ENCODE data around the gene USP24. TPM values are rescaled to one million over a fixed set of nuclear protein-coding genes. Genes with fewer than 3 reads are reported as not detected.
"Not testable (repeated sequence)": the region's sequence is repeated elsewhere in the genome, so short reads cannot be mapped to it uniquely, and the experiment has no call there.

Gene USP24
- total RNA-seq, 1 donor: 44.0 TPM

DNA sequence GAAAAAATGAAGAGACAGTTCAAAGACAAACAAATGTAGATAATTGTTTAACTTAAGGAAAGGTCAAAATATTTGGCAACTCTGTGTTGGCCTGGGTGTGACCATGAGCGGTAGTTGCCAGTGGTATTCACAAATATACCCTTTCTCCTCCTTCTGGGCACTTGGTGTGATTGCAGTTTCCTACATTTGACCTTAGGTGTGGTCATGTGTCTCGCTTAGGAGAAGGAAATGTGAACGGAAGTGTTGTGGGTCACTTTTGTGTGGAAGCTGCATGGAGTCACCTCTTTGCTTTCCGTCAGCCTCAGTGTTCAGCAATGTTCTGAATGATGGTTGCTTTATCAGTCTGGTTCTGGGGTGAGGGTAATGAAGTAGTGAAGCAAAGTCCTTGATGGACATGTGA lies 179.3 kb downstream of the USP24 start:
- no peak overlapping the region for H3K4me3 ChIP-seq (ENCODE audit: low read depth, low read length)
- peak; percentile 16 for TF ChIP-seq CTCF (IDR thresholded peaks at IDR 0.05; ENCODE audit: insufficient read depth, low read depth, low read length)
- no peak for DNase-seq (ENCODE audit: low read depth)

DNA sequence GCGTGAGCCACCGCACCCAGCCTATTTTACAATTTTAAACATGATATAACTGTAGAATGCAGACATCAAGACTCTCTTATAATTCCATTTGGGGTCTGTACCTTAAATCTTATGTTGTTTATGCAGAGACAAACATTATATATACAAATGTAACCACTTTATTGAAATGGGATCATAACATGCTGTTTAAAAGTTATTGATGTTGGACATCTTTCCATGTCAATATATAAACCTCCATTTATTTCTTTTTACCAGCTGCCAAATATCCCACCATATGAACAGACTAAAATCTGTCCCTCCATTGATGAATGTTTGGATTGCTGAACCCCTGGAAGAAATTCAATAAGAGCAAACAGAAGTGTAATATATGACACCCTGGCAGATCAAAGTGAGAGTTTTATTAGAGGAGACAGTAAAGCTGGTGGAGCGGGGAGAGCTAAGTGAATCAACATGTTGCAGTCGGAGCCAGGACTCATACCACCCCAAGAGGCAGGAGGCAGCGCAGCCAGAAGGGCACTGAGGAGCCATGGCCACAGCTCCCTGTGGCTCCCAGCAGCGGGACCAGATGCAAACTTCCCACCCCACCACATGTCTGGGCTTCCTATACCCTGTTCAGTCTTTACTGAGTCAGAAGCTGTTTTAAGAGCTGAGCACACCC lies 180.6 kb downstream of the USP24 start:
- no peak for DNase-seq (ENCODE audit: low read depth)
- TF ChIP-seq CTCF (IDR thresholded peaks at IDR 0.05; ENCODE audit: insufficient read depth, low read depth, low read length): no peak
- H3K4me3 ChIP-seq (ENCODE audit: low read depth, low read length): no peak overlapping the region

- no peak for TF ChIP-seq CTCF (IDR thresholded peaks at IDR 0.05; ENCODE audit: insufficient read depth, low read depth, low read length)
- H3K4me3 ChIP-seq (ENCODE audit: low read depth, low read length): no peak overlapping the region
- DNase-seq (ENCODE audit: low read depth): no peak
These were observed 181.9 kb downstream of the USP24 start for GRCh38 chr1:55033265-55033614.

DNA sequence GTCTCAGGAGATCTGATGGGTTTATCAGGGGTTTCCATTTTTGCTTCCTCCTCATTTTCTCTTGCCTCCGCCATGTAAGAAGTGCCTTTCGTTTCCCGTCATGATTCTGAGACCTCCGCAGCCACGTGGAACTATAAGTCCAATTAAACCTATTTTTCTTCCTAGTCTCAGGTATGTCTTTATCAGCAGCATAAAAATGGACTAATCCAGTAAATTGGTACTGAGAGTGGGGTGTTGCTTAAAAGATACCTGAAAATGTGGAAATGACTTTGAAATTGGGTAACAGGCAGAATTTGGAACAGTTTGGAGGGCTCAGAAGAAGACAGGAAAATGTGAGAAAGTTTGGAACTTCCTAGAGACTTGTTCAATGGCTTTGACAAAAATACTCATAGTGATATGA lies 184.1 kb downstream of the USP24 start:
- not testable (repeated sequence) for H3K4me3 ChIP-seq (ENCODE audit: low read depth, low read length); DNase-seq (ENCODE audit: low read depth)

DNA sequence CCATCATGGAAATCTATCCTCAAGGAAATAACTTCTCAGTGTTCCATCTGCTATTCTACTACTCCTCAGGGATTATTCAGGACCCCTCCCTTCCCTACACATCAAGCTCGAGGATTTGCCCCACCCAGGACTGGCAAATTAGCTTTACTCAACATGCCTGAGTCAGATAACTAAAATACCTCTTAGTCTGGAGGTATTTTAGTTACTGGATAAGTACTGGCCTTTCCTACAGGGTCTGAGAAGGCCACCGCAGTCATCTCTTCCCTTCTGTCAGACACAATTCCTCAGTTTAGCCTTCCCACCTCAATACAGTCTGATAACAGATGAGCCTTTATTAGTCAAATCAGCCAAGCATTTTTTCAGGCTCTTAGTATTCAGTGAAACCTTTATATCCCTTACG lies 188.5 kb downstream of the USP24 start:
- not testable (repeated sequence) for DNase-seq (ENCODE audit: low read depth); H3K4me3 ChIP-seq (ENCODE audit: low read depth, low read length)

GRCh38 chr1:55024163-55024562 lies 191.0 kb downstream of the USP24 start:
- not testable (repeated sequence) for DNase-seq (ENCODE audit: low read depth); H3K4me3 ChIP-seq (ENCODE audit: low read depth, low read length)

DNA sequence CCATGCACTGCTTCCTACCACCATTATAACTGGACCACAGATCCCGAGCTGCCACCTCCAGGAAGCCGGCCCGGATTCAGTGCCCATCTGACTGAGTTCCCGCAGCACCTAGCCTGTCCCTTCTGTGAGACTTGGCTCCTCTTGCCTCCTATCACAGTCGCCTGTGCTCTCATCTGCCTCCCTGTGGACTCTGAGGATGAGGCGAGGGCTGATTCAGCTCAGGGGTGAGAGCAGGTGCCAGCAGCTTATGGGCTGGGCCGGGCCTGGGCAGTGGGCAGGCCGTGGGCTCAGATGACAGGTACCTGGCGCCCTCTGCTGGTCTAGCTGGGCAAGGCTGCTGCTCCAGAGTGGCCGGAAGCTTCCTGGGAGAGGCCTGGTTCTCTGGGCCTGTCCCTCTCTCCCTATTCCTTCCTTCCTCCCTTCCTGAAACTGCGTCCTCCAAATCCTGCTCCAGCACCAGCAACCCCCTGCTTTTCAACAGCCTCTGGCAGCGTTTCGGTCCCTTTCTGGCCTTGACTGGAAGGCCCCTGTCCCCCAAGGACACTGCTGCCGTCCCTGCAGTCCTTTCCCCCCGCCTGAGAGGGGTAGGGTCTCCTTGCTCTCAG lies 193.1 kb downstream of the USP24 start:
- peak; percentile 91 for TF ChIP-seq CTCF (IDR thresholded peaks at IDR 0.05; ENCODE audit: insufficient read depth, low read depth, low read length)
- peak; percentile 83 for DNase-seq (ENCODE audit: low read depth)
- no peak overlapping the region for H3K4me3 ChIP-seq (ENCODE audit: low read depth, low read length)

- no peak for DNase-seq (ENCODE audit: low read depth)
- TF ChIP-seq CTCF (IDR thresholded peaks at IDR 0.05; ENCODE audit: insufficient read depth, low read depth, low read length): no peak
- no peak overlapping the region for H3K4me3 ChIP-seq (ENCODE audit: low read depth, low read length)
These were observed 196.8 kb downstream of the USP24 start for GRCh38 chr1:55018395-55018794.

Small RNAs within 50 kb of the gene (small RNA-seq; reads per million reads assigned to genes)
- gene MIR4422: 1.0 reads per million, percentile 13 among the genes with 10 or more reads in this experiment

Other genes starting within 250 kb of the USP24 start
- not detected in 2 replicates for gene TMEM61, start 234.7 kb downstream of the USP24 start, total RNA-seq
- gene BSND, start 216.4 kb downstream of the USP24 start, total RNA-seq: not detected in 2 replicates
- gene PCSK9, start 175.8 kb downstream of the USP24 start, total RNA-seq: 2.6 and 9.1 TPM in 2 replicates